HG03135 (cell line): ENCODE data around the gene GLP2R.

Source experiments
- ATAC-seq: cut with Tn5 transposase; IDR thresholded peaks from one replicate; pipeline ENCODE4 v1.9.1; 2021; ENCODE audit warnings: mild to moderate bottlenecking, moderate library complexity; ENCODE audit not compliant: unreplicated experiment

The GLP2R gene

DNA sequence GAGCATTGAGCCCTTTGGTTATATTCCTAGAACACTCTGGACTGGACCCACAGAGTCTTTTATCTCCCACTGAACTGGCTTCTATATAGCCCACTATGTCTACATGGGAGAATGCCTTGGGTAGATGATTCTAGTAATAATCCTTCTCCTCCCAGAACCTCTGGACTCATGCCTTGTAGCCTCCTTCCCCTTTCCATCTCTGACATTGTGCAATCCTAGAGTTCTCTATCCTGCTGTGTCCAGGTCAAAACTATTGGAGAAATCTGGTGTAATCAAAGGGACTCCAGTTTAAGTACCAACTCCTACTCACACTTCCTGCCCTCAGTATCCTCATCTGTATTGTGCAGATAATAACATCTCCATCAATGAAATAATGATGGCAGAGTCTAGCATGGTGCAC is 70.2 kb downstream of the GLP2R start:
- no peak for ATAC-seq

DNA sequence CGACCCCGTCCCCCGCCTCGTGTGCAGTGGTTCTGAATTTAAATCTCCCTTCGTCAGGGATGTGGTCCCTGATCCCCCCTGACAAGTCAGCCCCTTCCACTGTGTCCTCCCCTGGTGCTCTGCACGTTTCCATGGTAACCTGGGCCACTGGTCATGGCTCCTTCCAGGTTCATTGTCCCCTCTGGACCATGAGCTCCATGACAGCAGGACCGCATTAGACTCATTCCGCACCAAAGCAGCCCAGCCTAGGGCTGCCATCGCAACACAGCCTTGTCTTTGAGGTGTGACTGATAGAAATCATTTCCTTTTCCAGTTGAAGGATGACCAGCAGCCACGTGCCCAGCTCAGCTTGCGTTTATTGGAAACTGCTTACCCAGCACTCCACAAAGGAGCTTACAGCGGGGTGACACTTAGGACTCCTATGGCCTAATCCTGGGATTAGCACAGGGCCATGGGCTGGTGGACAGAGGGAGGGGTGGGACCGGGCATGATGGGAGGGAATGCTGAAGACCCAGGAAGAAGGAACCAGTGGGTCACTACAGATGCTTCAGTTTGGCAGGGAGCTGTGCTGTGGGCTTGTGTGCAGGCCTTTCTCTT is 71.7 kb downstream of the GLP2R start:
- no peak for ATAC-seq

DNA sequence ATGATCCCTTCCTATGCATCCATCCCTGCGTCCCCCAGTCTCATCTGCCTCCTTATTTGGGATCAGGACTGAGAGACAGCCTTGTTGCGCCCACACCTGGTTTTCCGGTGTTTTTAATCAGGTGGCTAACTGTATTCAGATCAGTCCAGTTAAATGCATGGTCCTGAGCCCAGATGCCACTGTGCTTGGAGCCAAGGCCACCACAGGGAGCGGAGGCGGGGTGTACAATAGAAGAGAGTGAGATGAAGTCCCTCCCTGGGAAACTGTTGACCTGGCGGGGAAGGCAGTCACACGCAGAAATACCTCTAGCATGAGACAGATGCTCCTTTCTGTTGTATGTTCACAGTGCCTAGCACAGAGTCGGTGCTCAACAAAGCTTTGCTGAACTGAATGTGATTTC is 73.1 kb downstream of the GLP2R start:
- ATAC-seq = no peak

DNA sequence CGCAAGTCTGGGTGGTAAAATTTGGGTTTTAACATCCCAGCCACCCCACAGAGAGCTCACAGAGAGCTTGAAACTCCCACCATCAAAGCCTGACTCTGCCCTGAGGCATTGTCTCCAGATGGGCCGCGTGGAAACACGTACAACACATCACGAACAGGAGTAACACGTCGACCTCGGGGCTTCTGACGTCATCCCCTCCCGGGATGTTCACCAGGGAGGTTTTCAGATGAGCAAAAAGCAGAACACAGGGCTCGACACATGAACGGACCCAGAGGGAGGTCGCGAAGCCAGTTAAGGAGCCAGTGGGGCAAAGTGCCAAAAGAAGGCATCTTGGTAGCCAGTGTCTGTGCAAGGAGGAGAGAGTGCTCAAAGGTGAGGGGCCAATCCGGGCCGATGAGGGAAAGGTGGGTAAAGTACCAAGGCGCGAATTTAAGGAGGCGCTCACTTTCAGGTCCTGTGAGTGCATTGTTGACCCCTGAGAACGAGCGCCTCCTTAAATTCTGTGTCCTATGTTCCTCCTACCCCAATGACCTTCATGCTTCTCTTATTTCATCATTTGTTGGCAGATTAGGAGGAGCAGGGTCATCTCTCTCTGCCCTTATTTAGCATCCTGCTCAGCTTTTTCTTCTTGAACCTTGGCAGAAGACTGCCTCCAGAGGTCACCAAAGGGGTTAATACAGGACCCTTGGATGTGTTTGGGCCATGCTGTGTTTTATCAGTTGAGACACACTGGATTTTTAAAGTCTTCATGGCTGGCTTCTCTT is 73.7 kb downstream of the GLP2R start:
- ATAC-seq = no peak

DNA sequence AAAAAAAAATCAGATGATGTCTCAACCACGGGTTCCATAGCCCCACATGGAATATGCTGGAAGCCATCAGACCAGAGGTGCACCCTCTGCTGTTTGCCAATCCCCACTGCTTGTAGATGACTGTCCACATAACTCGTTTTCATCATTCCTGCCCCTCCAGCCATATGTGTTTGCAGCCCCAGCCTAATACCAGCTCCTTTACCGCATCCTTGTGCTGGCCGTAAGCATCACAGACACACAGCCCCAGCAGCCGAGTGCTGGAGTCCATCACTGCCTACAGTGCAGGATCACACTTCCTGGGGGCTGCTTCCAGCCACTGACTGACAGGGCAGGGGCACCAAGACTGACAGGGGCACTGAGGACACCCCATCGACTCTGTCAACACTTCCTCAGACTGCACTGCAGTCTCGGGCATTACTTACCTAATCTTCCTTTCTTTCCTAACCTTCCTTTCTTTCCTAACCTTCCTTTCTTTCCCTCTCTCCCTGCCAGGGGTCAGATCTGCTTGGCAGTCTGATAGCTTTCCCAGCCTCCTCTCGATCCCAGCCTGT is 74.4 kb downstream of the GLP2R start:
- no peak for ATAC-seq

DNA sequence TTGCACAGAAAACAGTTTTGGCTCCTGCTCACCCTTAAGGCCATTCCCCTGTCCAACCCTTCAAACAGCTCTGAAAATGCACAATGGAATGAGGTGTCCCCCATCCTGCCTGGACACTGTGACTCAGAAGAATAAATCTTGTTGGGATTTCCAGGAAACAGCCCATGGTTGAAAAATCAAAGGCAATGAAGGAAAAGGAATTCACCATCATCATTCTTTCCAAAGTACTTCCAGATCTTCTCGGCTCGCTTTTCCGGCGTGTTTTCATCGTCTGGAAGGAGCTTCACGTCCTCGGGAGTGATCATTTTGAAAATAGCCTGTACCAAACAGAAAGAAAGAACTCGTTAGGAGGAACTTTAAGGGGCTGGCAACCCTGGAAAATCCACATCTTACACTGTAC is 75.1 kb downstream of the GLP2R start:
- ATAC-seq = no peak

DNA sequence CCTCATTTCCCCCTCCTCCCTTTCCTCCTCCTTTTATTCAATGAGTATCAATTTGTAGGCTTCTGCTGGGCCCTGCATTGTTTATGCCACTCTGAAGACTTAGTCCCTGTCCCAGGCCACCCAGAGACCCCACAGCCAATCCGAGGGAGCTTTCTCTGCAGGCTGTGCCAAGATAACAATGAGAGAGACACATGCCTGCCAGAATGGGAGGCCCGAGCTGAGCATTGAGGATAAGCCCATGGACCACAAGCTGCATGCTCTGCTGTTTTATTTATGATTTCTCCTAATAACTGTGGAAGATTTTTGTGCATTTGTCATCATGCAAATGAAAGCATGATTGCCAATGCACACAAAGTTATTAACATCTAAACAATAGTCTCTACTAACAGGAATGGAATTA is 76.4 kb downstream of the GLP2R start:
- no peak for ATAC-seq

DNA sequence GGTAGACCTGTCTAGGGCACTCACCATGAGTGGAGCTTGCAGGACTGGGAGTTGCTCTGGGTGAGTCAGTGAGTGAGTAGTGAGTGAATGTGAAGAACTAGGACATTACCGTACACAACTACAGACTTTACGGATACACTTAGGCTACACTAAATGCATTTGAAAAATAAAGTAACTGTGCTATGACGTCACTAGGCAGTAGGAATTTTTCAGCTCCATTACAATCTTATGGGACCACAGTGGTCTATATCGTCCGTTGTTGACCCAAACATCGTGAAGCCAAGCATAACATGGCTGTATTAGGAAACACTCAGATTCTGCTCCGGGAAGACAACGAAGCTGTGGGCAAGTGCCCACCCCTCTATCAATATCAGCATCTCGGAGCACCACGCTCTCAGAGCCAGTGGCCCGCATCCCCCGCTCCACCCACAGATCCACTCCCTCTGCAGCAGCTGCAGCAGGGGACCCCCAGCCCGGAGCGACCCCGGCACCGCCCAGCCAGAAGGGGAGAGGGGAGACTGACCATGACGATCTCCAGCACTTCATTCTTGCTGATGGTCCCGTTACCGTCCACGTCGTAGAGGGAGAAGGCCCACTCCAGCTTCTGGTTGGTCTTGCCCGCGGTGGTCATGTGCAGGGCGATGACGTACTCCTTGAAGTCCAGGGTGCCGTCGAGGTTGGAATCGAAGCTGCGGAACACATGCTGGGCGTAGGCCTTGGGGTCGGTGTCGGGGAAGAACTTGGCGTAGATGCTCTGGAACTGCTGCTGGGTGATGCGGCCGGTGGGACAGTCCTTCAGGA is 78.8 kb downstream of the GLP2R start:
- ATAC-seq = no peak

DNA sequence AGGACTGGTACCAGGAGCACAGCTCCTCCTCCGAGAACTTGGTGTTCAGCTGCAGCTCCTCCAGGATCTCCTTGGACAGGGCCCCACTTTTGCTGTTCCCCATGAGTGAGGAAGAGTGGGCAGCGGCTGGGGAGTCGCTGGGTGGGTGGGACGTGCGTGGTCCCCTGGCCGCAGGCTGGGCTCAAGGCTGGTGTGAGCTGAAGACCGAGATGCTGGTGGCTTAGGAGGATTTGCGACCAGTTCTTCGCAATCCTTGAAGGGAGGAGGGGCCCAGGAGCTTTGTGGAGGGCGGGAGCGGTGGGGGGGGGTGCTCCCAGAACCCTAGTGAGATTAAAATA is 79.3 kb downstream of the GLP2R start, which contains the start of gene RCVRN:
Gene RCVRN (minus strand): TSS at position 194 of the 338 bp plus-strand sequence. CDS start 91 bp downstream, at position 103.
- no peak for ATAC-seq

DNA sequence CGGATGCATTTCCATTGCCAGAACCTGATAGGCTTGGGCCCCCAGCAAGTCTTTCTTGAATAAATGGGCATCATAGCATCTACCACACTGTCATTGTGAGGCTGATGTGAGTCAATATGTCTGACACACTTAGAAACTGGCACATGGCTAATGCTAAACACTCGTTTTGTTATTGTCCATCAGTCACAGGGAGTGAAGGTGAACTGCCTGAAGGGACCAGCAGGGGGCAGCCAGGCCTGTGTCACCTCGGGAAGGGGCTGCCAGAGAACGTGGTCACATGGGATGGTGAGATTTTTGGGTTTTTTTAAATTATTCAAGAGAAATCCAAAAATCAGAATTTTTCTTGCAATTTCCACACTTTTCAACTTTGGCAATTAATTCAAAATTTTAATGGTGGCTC is 80.2 kb downstream of the GLP2R start:
- ATAC-seq = peak; percentile 59

DNA sequence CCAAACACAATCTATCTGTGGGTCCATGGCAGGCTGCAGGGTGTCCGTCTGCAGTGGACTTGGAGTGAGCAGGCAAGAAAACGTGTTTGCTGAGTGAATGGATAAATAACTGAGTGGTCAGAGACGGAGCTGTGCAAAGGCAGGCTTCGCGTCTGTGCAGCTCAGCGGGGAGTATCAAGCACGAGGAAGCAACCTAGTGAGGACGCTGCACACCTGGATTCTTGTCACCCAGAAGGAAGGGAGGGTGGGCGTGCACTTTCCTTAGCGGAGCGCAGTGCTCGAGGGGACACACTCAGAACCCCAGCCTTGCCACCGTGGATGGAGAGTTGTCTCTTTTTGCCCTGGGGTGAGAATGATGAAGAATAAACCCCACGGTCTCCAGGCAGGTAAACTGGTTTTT is 80.9 kb downstream of the GLP2R start:
- ATAC-seq = no peak

DNA sequence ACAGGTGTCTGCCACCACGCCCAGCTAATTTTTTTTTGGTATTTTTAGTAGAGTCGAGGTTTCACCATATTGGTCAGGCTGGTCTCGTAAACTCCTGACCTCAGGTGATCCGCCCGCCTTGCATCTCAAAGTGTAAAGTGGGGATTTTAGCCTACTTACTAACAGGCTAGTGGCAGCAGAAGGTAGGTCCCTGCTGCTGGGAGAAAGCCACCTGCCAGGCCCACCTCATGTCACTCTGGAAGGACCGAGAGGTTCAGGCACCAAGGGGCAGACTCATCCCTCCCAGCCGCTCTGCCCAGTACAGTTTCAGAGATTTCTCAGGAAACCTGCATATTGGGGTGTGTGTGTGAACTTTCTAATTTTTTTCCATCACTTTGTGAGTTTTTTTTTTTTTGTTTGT is 81.4 kb downstream of the GLP2R start:
- ATAC-seq = no peak

DNA sequence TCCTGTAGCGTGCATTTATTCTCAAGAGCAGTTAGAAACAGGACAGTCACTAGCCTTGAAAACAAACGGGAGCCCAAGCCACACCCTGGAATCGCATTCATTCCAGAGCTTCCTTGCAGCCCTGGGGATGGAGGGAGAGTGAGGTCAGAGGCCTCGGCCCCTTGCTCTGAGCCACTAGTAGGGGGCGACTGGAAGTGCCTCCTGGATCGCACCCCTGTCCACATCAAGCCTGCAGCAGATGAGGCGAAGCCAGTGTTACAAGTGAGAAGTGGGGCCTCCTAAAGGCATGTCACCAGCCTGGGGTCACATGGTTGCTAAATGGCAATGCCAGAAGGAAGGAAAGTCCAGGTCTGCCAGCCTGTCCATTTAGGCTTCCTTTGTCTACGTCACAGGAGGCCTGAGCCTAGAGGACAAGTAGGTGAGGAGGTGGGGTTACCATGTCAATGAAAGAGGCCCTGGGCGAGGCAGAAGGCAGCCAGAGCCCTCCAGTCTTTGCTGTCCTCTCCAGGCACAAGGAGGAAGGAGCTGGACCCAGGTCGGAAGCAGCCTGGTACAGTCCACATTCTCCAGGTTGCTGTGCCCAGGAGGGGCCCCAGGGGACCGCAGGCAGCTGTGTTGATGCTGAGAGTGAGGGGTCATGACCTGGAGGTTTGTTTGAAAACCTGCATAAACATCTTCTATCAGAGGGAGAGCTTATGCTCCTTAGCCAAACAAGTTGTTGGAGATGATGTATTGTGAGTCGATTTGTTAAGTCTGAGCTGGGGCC is 82.3 kb downstream of the GLP2R start:
- no peak for ATAC-seq

DNA sequence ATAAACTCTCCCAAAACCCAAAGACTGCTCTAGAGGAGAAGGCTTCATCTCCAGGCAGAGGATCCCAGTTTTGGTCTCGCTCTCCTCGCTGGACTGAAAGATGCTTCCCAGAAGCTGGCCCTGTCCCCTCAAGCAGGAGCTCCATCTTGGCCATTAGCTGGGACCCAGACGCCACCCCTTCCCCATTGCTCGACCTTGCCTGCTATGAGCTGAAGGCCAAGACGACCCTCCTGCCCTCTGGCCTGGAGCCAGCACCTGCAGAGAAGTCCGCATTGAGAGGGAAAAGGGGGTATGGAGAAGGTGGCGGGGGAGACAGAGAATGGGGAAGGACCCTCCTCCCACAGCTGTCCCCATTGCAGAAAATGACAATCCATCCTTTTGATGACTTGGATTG is 82.9 kb downstream of the GLP2R start:
- no peak for ATAC-seq

DNA sequence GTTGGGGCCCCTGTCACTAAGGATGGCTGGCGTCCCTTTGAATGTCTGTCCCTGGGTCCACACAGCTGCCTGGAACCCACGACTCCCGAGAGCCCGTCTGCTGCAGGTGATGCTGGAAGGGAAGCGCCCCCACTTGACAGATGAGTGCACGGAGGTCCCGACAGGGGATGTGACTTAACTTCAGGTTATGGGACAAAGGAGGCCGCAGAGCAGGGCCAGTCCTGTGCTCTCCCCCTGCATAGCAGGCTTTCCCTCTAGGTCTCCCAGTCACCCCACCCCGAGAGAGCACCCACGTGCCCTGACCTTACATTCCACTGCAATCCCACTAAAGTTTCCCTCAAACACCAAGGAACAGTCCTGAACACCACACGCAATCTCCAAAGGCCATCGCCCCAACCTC is 85.4 kb downstream of the GLP2R start:
- ATAC-seq = no peak

DNA sequence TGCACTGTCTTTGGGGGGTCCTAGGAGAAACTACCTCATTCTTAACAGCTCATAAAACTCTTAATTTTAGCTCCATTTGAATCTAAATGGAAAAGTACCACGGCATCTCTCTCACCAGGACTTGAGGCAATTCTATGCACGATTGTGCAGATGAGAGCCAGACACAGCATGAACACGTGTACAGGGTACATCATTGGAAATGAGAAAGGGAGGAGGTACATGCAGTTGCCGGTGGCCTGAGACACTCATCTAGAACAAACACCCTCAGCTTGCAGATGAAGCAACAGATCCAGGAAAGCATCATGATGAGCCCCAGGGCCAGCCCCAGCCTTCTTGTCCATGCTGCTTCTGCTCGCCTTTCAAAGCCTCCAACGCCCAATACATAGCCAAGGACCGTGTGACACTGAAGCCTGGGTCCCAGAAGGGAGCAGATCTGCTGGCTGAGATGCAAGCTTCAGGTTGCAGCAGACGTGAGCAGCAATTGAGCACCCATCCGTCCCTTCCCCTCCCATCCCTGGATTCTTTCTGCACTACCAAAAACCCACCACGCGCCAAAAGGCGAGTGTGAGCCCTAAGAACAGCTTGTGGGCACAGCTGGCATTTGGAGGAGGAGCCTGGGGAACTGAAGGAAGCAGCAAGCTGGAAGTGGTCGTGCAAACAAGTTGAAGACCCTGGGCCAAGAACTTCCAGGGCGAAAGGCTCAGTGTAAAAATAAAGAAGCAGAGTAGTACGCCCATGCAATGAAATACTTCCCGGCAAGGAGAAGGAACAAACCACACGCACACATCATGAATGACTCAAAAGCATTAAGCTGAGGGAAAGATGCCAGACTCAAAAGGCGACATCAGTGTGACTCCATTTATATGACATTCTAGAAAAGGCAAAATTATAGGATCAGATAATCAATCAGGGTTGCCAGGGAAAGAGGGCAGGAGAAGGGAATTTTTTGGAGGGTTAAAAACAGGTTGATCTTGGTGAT is 86.7 kb downstream of the GLP2R start:
- no peak for ATAC-seq

DNA sequence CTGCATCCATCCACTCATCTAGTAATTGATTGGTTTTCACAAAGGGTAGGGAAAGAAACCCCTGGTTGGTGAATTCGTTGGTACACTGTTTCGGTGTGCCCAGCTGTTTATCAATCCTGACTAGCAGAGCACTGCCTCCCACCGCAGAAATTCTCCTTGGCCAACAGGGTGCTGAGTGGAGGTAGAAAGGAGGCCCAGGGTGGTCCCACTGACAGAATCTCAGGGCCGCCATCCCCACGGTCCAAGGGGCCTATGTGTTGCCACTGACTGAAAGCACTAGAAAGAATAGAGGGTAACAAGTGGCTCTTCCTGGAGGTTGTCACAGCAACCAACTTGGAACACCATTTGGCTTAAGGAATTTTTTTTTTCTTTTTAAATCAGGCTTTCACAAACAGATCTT is 87.8 kb downstream of the GLP2R start:
- no peak for ATAC-seq

DNA sequence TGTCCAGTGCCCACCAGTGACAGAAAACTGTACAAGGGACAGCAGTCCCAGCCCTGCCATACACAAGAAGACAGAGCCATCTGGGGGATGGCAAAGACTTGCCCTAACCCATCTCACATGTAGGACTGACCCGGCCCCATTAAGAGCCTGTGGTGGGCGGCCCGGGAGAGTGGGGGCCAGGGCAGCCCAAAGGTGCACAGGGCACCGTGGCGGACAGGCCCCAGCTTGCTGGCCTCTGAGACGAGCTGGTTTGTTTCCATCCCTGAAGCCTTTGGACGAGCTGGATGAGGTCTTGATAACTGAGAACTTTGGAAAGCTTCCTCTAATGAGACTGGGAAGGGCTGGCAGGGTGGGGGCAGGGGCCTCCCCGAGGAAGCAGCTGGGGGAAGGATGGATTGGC is 90.4 kb downstream of the GLP2R start:
- ATAC-seq = no peak

DNA sequence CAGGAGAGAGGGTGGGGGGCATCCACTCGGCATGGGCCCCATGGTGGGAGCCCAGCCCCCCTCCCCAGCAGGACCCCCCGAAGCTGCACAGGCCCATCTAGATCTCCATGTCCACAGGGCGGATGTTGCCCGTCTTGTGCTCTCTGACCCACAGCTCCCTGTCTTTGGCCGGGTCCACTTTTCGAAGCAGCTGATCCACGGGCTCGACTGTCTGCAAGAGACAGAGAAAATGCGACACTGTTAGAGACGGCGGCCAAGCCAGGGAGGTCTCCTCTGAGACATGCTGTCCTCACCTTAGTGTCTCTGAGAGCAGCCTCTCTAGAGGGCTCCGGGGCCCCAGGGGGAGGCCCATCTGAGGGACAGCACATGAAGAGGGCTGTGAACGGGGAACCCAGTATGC is 91.4 kb downstream of the GLP2R start:
- ATAC-seq = no peak

DNA sequence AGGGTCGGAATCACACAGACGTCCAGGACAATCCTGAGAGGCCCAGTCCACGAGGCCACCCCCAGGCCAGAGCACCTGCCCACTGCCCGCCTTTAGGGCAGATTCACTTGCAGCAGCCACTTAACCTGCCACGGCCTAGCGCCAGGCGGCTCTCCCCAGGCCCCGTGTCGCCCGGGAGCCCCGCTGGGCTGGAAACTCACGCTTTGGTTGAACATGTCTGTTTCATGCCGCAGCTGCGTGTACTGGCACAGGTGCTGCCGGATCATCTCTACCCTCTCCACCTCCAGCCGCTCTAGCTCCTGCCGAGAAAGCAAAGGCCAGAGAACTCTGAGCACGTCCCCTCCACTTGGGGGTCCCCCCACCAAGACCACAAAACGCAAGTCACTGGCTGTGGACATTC is 92.1 kb downstream of the GLP2R start:
- no peak for ATAC-seq
